ENCODE results near the gene ARHGAP27. TPM values are rescaled to one million over a fixed set of nuclear protein-coding genes. Genes with fewer than 3 reads are reported as not detected.
A peak's percentile ranks its signal among the peaks of the same experiment; 100 is the strongest.

Gene ARHGAP27
- total RNA-seq, 1 donor from 2014 or later: 71.0 TPM

DNA sequence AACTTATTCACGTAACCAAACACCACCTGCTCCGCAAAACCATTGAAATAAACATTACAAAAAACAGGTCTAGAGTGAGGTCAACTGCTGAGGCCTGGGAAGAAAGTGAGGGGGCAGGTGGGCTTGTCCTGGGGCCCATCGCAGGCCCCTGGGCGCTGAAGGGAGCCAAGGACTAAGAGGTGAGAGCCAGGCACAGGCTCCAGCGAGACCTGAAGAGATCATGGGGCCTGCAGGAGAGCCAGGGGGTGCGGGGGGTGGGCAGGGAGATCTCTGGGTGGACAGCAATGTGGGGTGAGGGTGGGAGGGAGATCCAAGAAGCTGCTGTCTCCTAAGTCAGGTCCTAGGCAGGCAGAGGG is 7.9 kb downstream of the ARHGAP27 start:
- Histone ChIP-seq H3K36me3 (peaks cover 7% of the 10 kb centered on the region), H3K27ac (peak overlapping the region; percentile 79), H3K4me1 (peaks cover 43% of the 10 kb centered on the region), H3K9me3 (no peaks in the 10 kb centered on the region), H3K27me3 (ENCODE audit: low read depth) (no peaks in the 10 kb centered on the region), H3K4me3 (peak overlapping the region; percentile 43)
- ATAC-seq (no peak), DNase-seq (no peak)
- no peak for TF ChIP-seq CTCF (IDR thresholded peaks at IDR 0.05)
- intact Hi-C loops (cut with DNase I): no loop called here

DNA sequence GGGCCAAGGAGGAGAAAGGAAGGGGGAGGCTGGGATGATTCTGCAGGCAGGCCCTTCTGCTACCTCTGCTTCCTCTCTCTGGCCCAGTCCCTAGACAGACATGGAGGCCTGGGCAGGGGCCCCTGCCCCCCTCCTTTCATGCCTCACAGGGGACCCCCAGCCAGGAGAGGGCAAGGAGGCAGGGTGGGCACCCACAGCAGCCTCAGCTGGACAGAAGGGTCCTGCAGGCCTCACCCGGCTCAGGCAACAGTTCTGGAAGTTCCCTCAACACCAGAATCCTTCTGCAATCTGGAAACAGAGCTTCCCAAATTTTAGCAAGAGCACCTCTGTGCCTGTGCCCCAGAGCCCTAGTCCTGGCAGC is 8.7 kb downstream of the ARHGAP27 start:
- no peak for DNase-seq
- ATAC-seq: no peak

GRCh38 chr17:45423304-45423974 is 9.2 kb downstream of the ARHGAP27 start:
- Histone ChIP-seq H3K36me3 (no peaks in the 10 kb centered on the region), H3K27me3 (ENCODE audit: low read depth) (no peaks in the 10 kb centered on the region), H3K4me3 (no peak overlapping the region), H3K9me3 (no peaks in the 10 kb centered on the region), H3K27ac (no peak overlapping the region), H3K4me1 (peaks cover 38% of the 10 kb centered on the region)
- intact Hi-C loops (cut with DNase I): no loop called here
- no peak for TF ChIP-seq CTCF (IDR thresholded peaks at IDR 0.05)
- ATAC-seq (no peak), DNase-seq (no peak)

More for the DNA sequence above, 8.7 kb downstream of the ARHGAP27 start:
- H3K27me3 ChIP-seq (ENCODE audit: low read depth): no peaks in the 10 kb centered on the region
- H3K4me3 ChIP-seq: no peak overlapping the region
- peaks cover under 1% of the 10 kb centered on the region for H3K36me3 ChIP-seq
- no peak overlapping the region for H3K27ac ChIP-seq
- no peak for TF ChIP-seq CTCF (IDR thresholded peaks at IDR 0.05)
- no peaks in the 10 kb centered on the region for H3K9me3 ChIP-seq
- intact Hi-C loops (cut with DNase I): no loop called here
- peaks cover 38% of the 10 kb centered on the region for H3K4me1 ChIP-seq

- ATAC-seq (no peak), DNase-seq (no peak)
- Histone ChIP-seq H3K9me3 (no peaks in the 10 kb centered on the region), H3K36me3 (no peaks in the 10 kb centered on the region), H3K4me1 (peaks cover 54% of the 10 kb centered on the region), H3K4me3 (no peak overlapping the region), H3K27me3 (ENCODE audit: low read depth) (no peaks in the 10 kb centered on the region), H3K27ac (no peak overlapping the region)
- no peak for TF ChIP-seq CTCF (IDR thresholded peaks at IDR 0.05)
- intact Hi-C loops (cut with DNase I): no loop called here
These were observed 17.4 kb downstream of the ARHGAP27 start for GRCh38 chr17:45414990-45415881.

GRCh38 chr17:45413498-45413923 is 19.2 kb downstream of the ARHGAP27 start:
- ATAC-seq (peak; percentile 51 to 74), DNase-seq (peak; percentile 84)
- no peak overlapping the region for H3K27ac ChIP-seq
- H3K27me3 ChIP-seq (ENCODE audit: low read depth): no peaks in the 10 kb centered on the region
- H3K4me3 ChIP-seq: no peak overlapping the region
- H3K4me1 ChIP-seq: peaks cover 64% of the 10 kb centered on the region
- no peak for TF ChIP-seq CTCF (IDR thresholded peaks at IDR 0.05)
- intact Hi-C loops (cut with DNase I): no loop called here
- H3K36me3 ChIP-seq: no peaks in the 10 kb centered on the region
- no peaks in the 10 kb centered on the region for H3K9me3 ChIP-seq

Measured in lower lobe of right lung (tissue), 2 donors.